Activated CD8-positive, alpha-beta memory T cell treated with anti-CD3 and anti-CD28 coated beads for 24 hours (primary cell): ENCODE results near the gene PI3.
A peak's percentile ranks its signal among the peaks of the same experiment; 100 is the strongest.
"Not testable (repeated sequence)": the region's sequence is repeated elsewhere in the genome, so short reads cannot be mapped to it uniquely, and the experiment has no call there.

Experiments used
- DNase-seq: peaks from one replicate; pipeline ENCODE4 v3.0.0-alpha.2; 2020

PI3 gene

GRCh38 chr20:45174434-45175364 is at the start of gene PI3:
TSS of gene PI3 (plus strand) at chr20:45174902. CDS start at chr20:45174923, 21 bp downstream.
- no peak for DNase-seq

GRCh38 chr20:45128099-45128498 is 46.6 kb upstream of the PI3 start:
- no peak for DNase-seq

- no peak for DNase-seq
Observed at GRCh38 chr20:45136911-45137310, 37.8 kb upstream of the PI3 start.

- DNase-seq: peak; percentile 82
Observed at GRCh38 chr20:45138561-45139300, 36.0 kb upstream of the PI3 start.

GRCh38 chr20:45139733-45140375 is 34.8 kb upstream of the PI3 start:
- DNase-seq: not testable (repeated sequence)

- no peak for DNase-seq
Observed at GRCh38 chr20:45140836-45141235, 33.9 kb upstream of the PI3 start.

- no peak for DNase-seq
Observed at GRCh38 chr20:45149062-45149461, 25.6 kb upstream of the PI3 start.

DNA sequence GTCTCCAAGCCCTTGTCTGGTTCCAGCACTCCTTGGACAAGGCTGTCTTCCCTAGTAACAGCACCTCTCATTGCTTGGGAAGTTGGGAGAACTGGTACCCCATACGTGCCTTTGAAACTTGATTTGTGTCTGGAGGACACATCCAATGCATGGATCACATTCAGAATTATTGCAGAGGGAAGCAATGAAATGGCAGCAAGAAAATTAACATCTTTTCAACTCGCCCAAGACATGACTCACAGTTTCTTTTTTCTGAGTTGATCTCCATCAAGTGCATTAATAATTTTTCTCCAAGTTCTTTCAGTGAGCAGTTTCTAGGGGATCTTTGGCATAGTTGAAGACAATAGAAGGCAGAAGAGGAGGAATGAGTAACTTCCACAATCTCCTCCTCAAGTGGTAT is 22.3 kb upstream of the PI3 start:
- no peak for DNase-seq

GRCh38 chr20:45153147-45153546 is 21.6 kb upstream of the PI3 start:
- no peak for DNase-seq

DNA sequence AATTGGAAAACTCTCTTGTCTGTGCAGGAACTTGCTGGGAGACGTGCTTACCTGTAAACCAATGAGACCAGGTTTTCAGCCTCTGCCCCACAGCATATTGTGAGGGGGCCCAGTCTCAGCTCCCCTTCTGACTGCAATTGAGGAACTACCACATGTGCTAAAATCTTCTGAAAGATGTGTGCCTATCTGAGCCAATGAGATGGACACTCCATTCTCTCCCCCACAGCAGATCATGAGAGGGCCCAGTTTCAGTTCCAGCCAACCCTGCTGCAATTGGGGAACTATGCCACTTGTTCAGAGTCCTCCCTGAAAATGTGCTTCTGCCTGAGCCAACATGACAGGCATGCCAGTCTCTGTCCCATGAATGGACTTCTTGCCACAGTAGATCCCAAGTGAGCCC is 20.9 kb upstream of the PI3 start:
- DNase-seq: no peak

DNA sequence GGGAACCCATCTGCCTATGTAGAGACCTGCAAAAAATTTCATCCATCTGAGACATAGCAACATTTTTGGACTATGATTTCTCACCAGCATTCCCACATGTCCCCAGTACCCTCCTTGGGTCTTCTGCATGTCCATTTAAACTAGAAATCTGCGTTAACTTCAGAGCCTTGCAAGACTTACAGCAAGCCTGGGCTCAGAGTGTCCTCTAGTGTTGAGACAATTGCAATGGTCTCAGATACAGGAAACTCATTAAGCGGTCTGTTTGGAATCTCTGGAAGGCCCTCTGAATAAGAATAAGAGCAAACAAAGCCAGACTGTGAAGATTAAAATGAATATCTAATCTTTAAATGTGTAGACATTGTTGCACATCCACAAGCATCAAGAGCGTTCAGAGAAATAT is 20.5 kb upstream of the PI3 start:
- no peak for DNase-seq

- DNase-seq: not testable (repeated sequence)
Observed at GRCh38 chr20:45154794-45155193, 19.9 kb upstream of the PI3 start.

GRCh38 chr20:45156713-45157112 is 18.0 kb upstream of the PI3 start:
- no peak for DNase-seq

GRCh38 chr20:45157962-45158361 is 16.7 kb upstream of the PI3 start:
- no peak for DNase-seq

- no peak for DNase-seq
Observed at GRCh38 chr20:45163083-45163803, 11.5 kb upstream of the PI3 start.

- DNase-seq: no peak
Observed at GRCh38 chr20:45164906-45165305, 9.8 kb upstream of the PI3 start.

DNA sequence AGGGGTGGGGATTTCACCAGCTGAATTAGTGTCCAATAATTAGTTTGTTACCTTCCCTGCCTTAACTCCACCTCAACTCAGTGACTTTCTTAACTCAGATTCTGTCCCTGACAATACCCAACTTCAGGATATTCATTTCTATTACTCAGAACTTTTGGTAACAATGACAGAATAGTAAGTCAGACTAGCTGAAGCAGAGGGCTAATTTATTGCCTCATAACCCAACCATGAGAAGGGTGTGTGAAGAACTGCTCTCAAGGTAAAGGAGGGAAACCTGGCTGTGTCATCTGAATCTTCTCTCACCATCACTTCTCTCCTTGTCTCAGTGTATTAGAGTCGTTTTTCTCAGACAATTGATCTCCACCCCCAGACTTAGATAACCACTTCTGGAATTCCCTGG is 1.2 kb upstream of the PI3 start:
- DNase-seq: no peak

DNA sequence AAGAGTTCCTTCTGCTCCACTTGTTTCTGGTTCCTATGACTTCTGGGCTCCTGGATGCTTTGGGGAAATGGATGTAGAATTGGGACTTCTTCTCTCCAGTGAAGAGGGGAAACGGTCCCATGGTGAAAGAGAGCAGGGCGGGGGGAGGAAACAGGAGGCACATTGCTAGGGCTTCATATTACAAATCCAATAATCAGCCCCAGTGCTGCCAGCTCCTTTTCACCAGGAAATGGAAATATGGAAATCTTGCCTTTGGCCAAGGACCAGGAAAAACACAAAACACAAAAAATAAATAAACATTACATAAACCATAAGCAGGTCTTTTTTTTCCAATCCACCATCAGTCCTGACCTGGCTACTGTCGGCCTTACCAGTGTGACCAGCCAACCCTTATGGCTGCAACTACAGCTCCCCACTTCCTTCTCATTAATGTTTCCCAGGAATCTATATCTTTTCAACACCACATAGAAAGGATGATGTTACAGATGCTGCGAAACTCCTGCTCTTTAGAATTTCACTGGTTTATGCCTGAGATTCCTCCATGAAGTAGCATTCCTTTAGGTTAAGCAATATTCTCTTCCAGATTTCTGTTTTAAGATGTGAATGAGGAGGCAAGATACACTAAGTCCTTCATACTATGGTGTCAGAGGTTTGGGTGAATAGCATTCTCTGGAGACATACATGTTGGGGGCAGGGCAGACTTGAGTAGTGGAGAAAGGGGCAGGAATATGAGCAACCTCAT is 2.0 kb downstream of the PI3 start:
- no peak for DNase-seq

- DNase-seq: no peak
Observed at GRCh38 chr20:45179166-45179565, 4.5 kb downstream of the PI3 start.

DNA sequence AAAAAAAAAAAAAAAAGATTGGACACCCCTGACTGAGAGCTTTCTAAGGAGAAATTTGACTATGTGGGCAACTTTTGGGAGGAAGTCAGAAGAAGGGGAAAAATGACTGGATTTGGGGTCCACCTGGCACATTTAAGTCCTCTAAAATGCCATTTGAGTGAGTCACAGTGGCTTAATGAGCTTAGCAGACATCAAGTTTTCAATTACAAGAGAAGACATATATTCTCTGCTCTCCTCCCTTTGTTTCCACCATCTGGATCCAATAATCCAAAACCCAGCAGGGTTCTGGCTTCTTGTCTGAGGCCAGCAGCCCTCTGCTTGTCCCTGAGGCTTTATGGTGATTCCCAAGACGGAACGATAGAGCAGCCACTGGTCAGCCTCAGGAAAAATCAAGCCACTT is 6.9 kb downstream of the PI3 start:
- DNase-seq: no peak

- DNase-seq: no peak
Observed at GRCh38 chr20:45183084-45183483, 8.4 kb downstream of the PI3 start.

DNA sequence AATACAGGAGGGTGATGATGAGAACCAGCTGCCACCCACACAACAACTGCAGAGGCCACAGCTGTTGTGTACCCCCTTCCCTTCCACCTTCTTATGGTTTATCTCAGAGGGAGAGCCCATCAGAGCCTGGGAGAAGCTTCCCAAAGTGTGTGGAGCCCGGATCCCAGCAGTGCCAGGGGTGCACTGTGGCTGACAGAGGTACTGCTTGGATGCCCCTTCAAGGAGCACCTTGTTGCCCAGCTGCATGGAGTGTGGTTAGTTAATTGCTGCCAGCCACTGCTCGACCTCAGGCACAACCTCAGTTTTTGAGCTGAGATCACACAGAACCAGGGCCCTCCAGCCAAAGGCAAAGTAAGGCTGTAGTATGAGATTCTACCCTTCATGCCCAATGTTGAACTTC is 13.0 kb downstream of the PI3 start:
- DNase-seq: no peak
